Right cardiac atrium (tissue), 5 donors: ENCODE data around the gene RIPPLY3. TPM values are rescaled to one million over a fixed set of nuclear protein-coding genes. Genes with fewer than 3 reads are reported as not detected.
A peak's percentile ranks its signal among the peaks of the same experiment; 100 is the strongest.

ENCODE experiments used
- ATAC-seq, 2 donors: fragments of 200-7000 bp; cut with Tn5 transposase; one replicate each; pipeline versions ENCODE4 v1.8.0 to v1.9.1; 2020; ENCODE audit warnings: moderate library complexity in 2 of 2, mild to moderate bottlenecking in 1 of 2
- DNase-seq, 3 donors: peaks; one replicate each; pipeline ENCODE4 v3.0.0-alpha.2; 2020
- H3K27ac ChIP-seq: one replicate; pipeline ENCODE4 v1.5.1; 2013; ENCODE audit warnings: mild to moderate bottlenecking, low read length, control low read depth, moderate library complexity
- H3K27me3 ChIP-seq: one replicate; pipeline ENCODE4 v1.6.1; 2013; ENCODE audit not compliant: control insufficient read depth, insufficient read depth
- H3K4me1 ChIP-seq: one replicate; pipeline ENCODE4 v1.6.1; 2013; ENCODE audit warnings: low read length; ENCODE audit not compliant: control insufficient read depth, insufficient read depth
- H3K4me3 ChIP-seq: one replicate; pipeline ENCODE4 v1.5.1; 2013; ENCODE audit warnings: low read length, control low read depth
- H3K9me3 ChIP-seq: one replicate; pipeline ENCODE4 v1.6.1; 2013; ENCODE audit warnings: low read length; ENCODE audit not compliant: control insufficient read depth
- WGBS: extraction: QIAGEN DNeasy Blood & Tissue Kit; methylation state at CpG from one replicate; pipeline ENCODE4 v1.1.7; 2013; 5-methylcytosine and 5-hydroxymethylcytosine counted together
- intact Hi-C, 4 donors: fragments of 100-400 bp; cut with DNase I; formaldehyde crosslinking; loops; one replicate each; pipeline versions ENCODE4 v1.11.0 to v1.14.0; 2022 to 2023
- long read RNA-seq, 4 donors: library from polyadenylated mRNA; unstranded; transcript quantifications; one replicate each; pipeline ENCODE4 v2.0.0, GENCODE V29; 2020 to 2021
- polyA plus RNA-seq: library from polyadenylated mRNA; stranded (reverse); fragments of 200-250 nt; gene quantifications from one replicate; pipeline ENCODE4 v1.2.3, GENCODE V29; 2013
- total RNA-seq, 4 donors: library from RNA; stranded (reverse); fragmentation: NEBNext Ultra II Directional; extraction: Animal tissue kit (Norgen Biotek cat#: 25700); gene quantifications; one replicate each; pipeline ENCODE4 v1.2.1, GENCODE V29; 2021
- donor health status: healthy with polysubstance abuse.
- donor health status: DM: no; HTN: yes; CAD: no.
- donor health status: DM: no; HTN: no; CAD: no.
- donor health status: DM: no; HTN: yes; CAD: no; lungs with severe emphysema.
- donor health status: DM: yes; HTN: yes; CAD: no.

RIPPLY3 gene
- total RNA-seq: not detected
- not detected for polyA plus RNA-seq
- long read RNA-seq, donor 1: 0 reads
- long read RNA-seq, donor 2: 0 reads
- long read RNA-seq, donor 3: 0 reads
- long read RNA-seq, donor 4: 0 reads

- Histone ChIP-seq H3K9me3 (no peaks in the 10 kb centered on the region), H3K4me1 (no peaks in the 10 kb centered on the region), H3K4me3 (peak within 1 kb of the TSS; percentile 64), H3K27ac (no peak within 1 kb of the TSS), H3K27me3 (no peaks in the 10 kb centered on the region)
- 1% methylated on average over 87 of the region's 87 CpGs for WGBS
- DNase-seq (peak in 1 of 3 donors; percentile 56), ATAC-seq (no peak)
- intact Hi-C loops: no loop called here
Observed at GRCh38 chr21:37006486-37007291, at the start of gene RIPPLY3. TSS of gene RIPPLY3 (plus strand) at chr21:37006702. CDS start at chr21:37006773, 71 bp downstream.

GRCh38 chr21:36959020-36959835, 47.3 kb upstream of the RIPPLY3 start:
- H3K4me3 ChIP-seq: no peak overlapping the region
- H3K9me3 ChIP-seq: no peaks in the 10 kb centered on the region
- H3K27me3 ChIP-seq: no peaks in the 10 kb centered on the region
- H3K27ac ChIP-seq: no peak overlapping the region
- DNase-seq (peak in 1 of 3 donors; percentile 25), ATAC-seq (peak in 1 of 2 donors; percentile 14)
- H3K4me1 ChIP-seq: no peaks in the 10 kb centered on the region
- 91% methylated on average over 17 of the region's 17 CpGs for WGBS
- intact Hi-C loops: no loop called here

GRCh38 chr21:36960676-36961284, 45.7 kb upstream of the RIPPLY3 start:
- Histone ChIP-seq H3K4me3 (no peak overlapping the region), H3K27me3 (no peaks in the 10 kb centered on the region), H3K4me1 (no peaks in the 10 kb centered on the region), H3K27ac (no peak overlapping the region), H3K9me3 (no peaks in the 10 kb centered on the region)
- intact Hi-C loops: no loop called here
- ATAC-seq (no peak), DNase-seq (no peak)
- 93% methylated on average over 8 of the region's 8 CpGs for WGBS

GRCh38 chr21:36962098-36962780, 44.3 kb upstream of the RIPPLY3 start:
- Histone ChIP-seq H3K27me3 (no peaks in the 10 kb centered on the region), H3K27ac (no peak overlapping the region), H3K4me1 (no peaks in the 10 kb centered on the region), H3K4me3 (no peak overlapping the region), H3K9me3 (no peaks in the 10 kb centered on the region)
- ATAC-seq: no peak
- no peak for DNase-seq
- intact Hi-C loops: no loop called here
- WGBS: 93% methylated on average over 11 of the region's 11 CpGs

- 92% methylated on average over 4 of the region's 4 CpGs for WGBS
- no peak overlapping the region for H3K27ac ChIP-seq
- no peak overlapping the region for H3K4me3 ChIP-seq
- intact Hi-C loops: no loop called here
- DNase-seq: no peak
- H3K9me3 ChIP-seq: no peaks in the 10 kb centered on the region
- H3K27me3 ChIP-seq: no peaks in the 10 kb centered on the region
- no peaks in the 10 kb centered on the region for H3K4me1 ChIP-seq
- no peak for ATAC-seq
Observed at GRCh38 chr21:36964398-36964797, 42.1 kb upstream of the RIPPLY3 start.

- no peak overlapping the region for H3K4me3 ChIP-seq
- no peaks in the 10 kb centered on the region for H3K27me3 ChIP-seq
- DNase-seq: no peak
- intact Hi-C loops: no loop called here
- no peaks in the 10 kb centered on the region for H3K9me3 ChIP-seq
- no peak for ATAC-seq
- WGBS: 80% methylated on average over 8 of the region's 8 CpGs
- no peaks in the 10 kb centered on the region for H3K4me1 ChIP-seq
- no peak overlapping the region for H3K27ac ChIP-seq
Observed at GRCh38 chr21:36964827-36965719, 41.4 kb upstream of the RIPPLY3 start.

GRCh38 chr21:36965720-36966065, 40.8 kb upstream of the RIPPLY3 start:
- WGBS: 57% methylated on average over 10 of the region's 10 CpGs
- Histone ChIP-seq H3K27ac (no peak overlapping the region), H3K4me1 (no peaks in the 10 kb centered on the region), H3K27me3 (no peaks in the 10 kb centered on the region), H3K4me3 (peak overlapping the region; percentile 87), H3K9me3 (no peaks in the 10 kb centered on the region)
- no peak for ATAC-seq
- intact Hi-C loops: no loop called here
- no peak for DNase-seq

GRCh38 chr21:36966066-36966820, 40.3 kb upstream of the RIPPLY3 start, which contains the start of gene HLCS:
TSS of gene HLCS (minus strand) at chr21:36966669. CDS start at chr21:36966638, 31 bp downstream.
- Histone ChIP-seq H3K27me3 (no peaks in the 10 kb centered on the region), H3K4me3 (peak within 1 kb of the TSS; percentile 87), H3K27ac (peak within 1 kb of the TSS; percentile 95), H3K9me3 (no peaks in the 10 kb centered on the region), H3K4me1 (no peaks in the 10 kb centered on the region)
- ATAC-seq (peak; percentile 87 to 93), DNase-seq (peak in 2 of 3 donors; percentile 70 to 88)
- intact Hi-C loops: no loop called here
- under 1% methylated on average over 101 of the region's 101 CpGs for WGBS
